Vagina (tissue), 2 donors: ENCODE data around the gene POPDC2. TPM values are rescaled to one million over a fixed set of nuclear protein-coding genes. Genes with fewer than 3 reads are reported as not detected.
A peak's percentile ranks its signal among the peaks of the same experiment; 100 is the strongest.

Experiments
- DNase-seq, 2 donors: peaks; one replicate each; pipeline ENCODE4 v3.0.0-alpha.2; 2017; ENCODE audit errors: extremely low spot score in 2 of 2
- H3K27ac ChIP-seq: fragments of 200-600 bp; sonication (generic); one replicate; pipeline ENCODE4 v1.5.1; 2019
- H3K27me3 ChIP-seq: fragments of 200-600 bp; sonication (generic); one replicate; pipeline ENCODE4 v1.5.1; 2019
- H3K36me3 ChIP-seq, 2 donors: fragments of 200-600 bp; sonication (generic); one replicate each; pipeline ENCODE4 v1.5.1; 2017 to 2019
- H3K4me1 ChIP-seq: fragments of 200-600 bp; sonication (generic); one replicate; pipeline ENCODE4 v1.5.1; 2019
- H3K4me3 ChIP-seq, 2 donors: fragments of 200-600 bp; sonication (generic); 1 replicate in 1 of 2; 2 replicates in 1 of 2; pipeline ENCODE4 v1.5.1; 2016 to 2019
- H3K9me3 ChIP-seq: fragments of 200-600 bp; sonication (generic); one replicate; pipeline ENCODE4 v1.5.1; 2019
- CTCF ChIP-seq, 3 experiments: fragments of 450-650 bp in 2 of 3; fragments of 200-600 bp in 1 of 3; sonication (generic) in 1 of 3; IDR thresholded peaks; one replicate each; pipeline ENCODE4 v1.5.1; 2017 to 2019; ENCODE audit warnings: antibody characterized with exemption in 3 of 3, mild to moderate bottlenecking in 2 of 3, moderate library complexity in 2 of 3
- POLR2A ChIP-seq, 2 donors: fragments of 450-650 bp; IDR thresholded peaks; one replicate each; pipeline ENCODE4 v1.6.1; 2017; ENCODE audit warnings: antibody characterized with exemption in 2 of 2, mild to moderate bottlenecking in 2 of 2, moderate library complexity in 2 of 2
- POLR2AphosphoS5 ChIP-seq, 2 donors: sonication (generic); formaldehyde crosslinking; IDR thresholded peaks; one replicate each; pipeline ENCODE4 v1.9.0; 2017; ENCODE audit warnings: antibody characterized with exemption in 2 of 2, mild to moderate bottlenecking in 2 of 2, low read depth in 1 of 2; ENCODE audit not compliant: insufficient read depth in 1 of 2
- intact Hi-C: fragments of 100-400 bp; cut with DNase I; formaldehyde crosslinking; loops from one replicate; pipeline ENCODE4 v1.15.1; 2023
- total RNA-seq: library from RNA; depleted of rRNA; stranded (reverse); fragments of >200 nt; gene quantifications from one replicate; pipeline ENCODE4 v1.2.3, GENCODE V29; 2016

The POPDC2 gene
- total RNA-seq, 1 donor from 2014 or later = 3.4 TPM

- Histone ChIP-seq H3K4me3 (no peak overlapping the region), H3K9me3 (no peaks in the 10 kb centered on the region), H3K27ac (no peak overlapping the region), H3K36me3 (peaks cover 0 to 33% of the 10 kb centered on the region in 2 donors), H3K4me1 (peaks cover 20% of the 10 kb centered on the region), H3K27me3 (no peaks in the 10 kb centered on the region)
- no peak for DNase-seq
- intact Hi-C loops = no loop called here
- no peak for TF ChIP-seq CTCF (IDR thresholded peaks at IDR 0.05)
- TF ChIP-seq POLR2A (IDR thresholded peaks at IDR 0.05) = no peak
- no peak for TF ChIP-seq POLR2AphosphoS5 (IDR thresholded peaks at IDR 0.05; ENCODE audit: insufficient read depth in 1 of 2, low read depth in 1 of 2)
Measured at GRCh38 chr3:119672776-119673175, 12.4 kb upstream of the POPDC2 start.

GRCh38 chr3:119669906-119670570 lies 9.6 kb upstream of the POPDC2 start:
- peaks cover 0 to 32% of the 10 kb centered on the region in 2 donors for H3K36me3 ChIP-seq
- TF ChIP-seq POLR2A (IDR thresholded peaks at IDR 0.05) (no peak), POLR2AphosphoS5 (IDR thresholded peaks at IDR 0.05; ENCODE audit: insufficient read depth in 1 of 2, low read depth in 1 of 2) (no peak), CTCF (IDR thresholded peaks at IDR 0.05) (no peak)
- no peak overlapping the region for H3K4me3 ChIP-seq
- H3K9me3 ChIP-seq = no peaks in the 10 kb centered on the region
- DNase-seq = no peak
- intact Hi-C loops = no loop called here
- H3K27ac ChIP-seq = no peak overlapping the region
- no peaks in the 10 kb centered on the region for H3K27me3 ChIP-seq
- no peaks in the 10 kb centered on the region for H3K4me1 ChIP-seq

- intact Hi-C loops = no loop called here
- no peak overlapping the region for H3K4me3 ChIP-seq
- H3K36me3 ChIP-seq = peaks cover 0 to 4% of the 10 kb centered on the region in 2 donors
- H3K27ac ChIP-seq = peak overlapping the region; percentile 31
- no peaks in the 10 kb centered on the region for H3K9me3 ChIP-seq
- H3K27me3 ChIP-seq = no peaks in the 10 kb centered on the region
- TF ChIP-seq POLR2A (IDR thresholded peaks at IDR 0.05) (no peak), POLR2AphosphoS5 (IDR thresholded peaks at IDR 0.05; ENCODE audit: insufficient read depth in 1 of 2, low read depth in 1 of 2) (peak in 1 of 2 donors; percentile 23)
- no peak for DNase-seq
- H3K4me1 ChIP-seq = peaks cover 7% of the 10 kb centered on the region
Measured at GRCh38 chr3:119665954-119666559, 5.7 kb upstream of the POPDC2 start.

- DNase-seq = no peak
- peak overlapping the region; percentile 31 for H3K27ac ChIP-seq
- H3K4me1 ChIP-seq = peaks cover 11% of the 10 kb centered on the region
- H3K36me3 ChIP-seq = no peaks in the 10 kb centered on the region
- H3K4me3 ChIP-seq = no peak overlapping the region
- H3K27me3 ChIP-seq = no peaks in the 10 kb centered on the region
- TF ChIP-seq POLR2A (IDR thresholded peaks at IDR 0.05) (no peak), POLR2AphosphoS5 (IDR thresholded peaks at IDR 0.05; ENCODE audit: insufficient read depth in 1 of 2, low read depth in 1 of 2) (no peak), CTCF (IDR thresholded peaks at IDR 0.05) (no peak)
- intact Hi-C loops = no loop called here
- no peaks in the 10 kb centered on the region for H3K9me3 ChIP-seq
Measured at GRCh38 chr3:119664850-119665379, 4.5 kb upstream of the POPDC2 start.

- no peaks in the 10 kb centered on the region for H3K36me3 ChIP-seq
- TF ChIP-seq POLR2AphosphoS5 (IDR thresholded peaks at IDR 0.05; ENCODE audit: insufficient read depth in 1 of 2, low read depth in 1 of 2) = no peak
- no peak for TF ChIP-seq CTCF (IDR thresholded peaks at IDR 0.05)
- TF ChIP-seq POLR2A (IDR thresholded peaks at IDR 0.05) = no peak
- intact Hi-C loops = no loop called here
- no peaks in the 10 kb centered on the region for H3K9me3 ChIP-seq
- no peak overlapping the region for H3K4me3 ChIP-seq
- H3K27me3 ChIP-seq = no peaks in the 10 kb centered on the region
- peaks cover 11% of the 10 kb centered on the region for H3K4me1 ChIP-seq
- no peak overlapping the region for H3K27ac ChIP-seq
- no peak for DNase-seq
Measured at GRCh38 chr3:119664370-119664769, 4.0 kb upstream of the POPDC2 start.
